Measurements from ENCODE around the gene CELF2. TPM values are rescaled to one million over a fixed set of nuclear protein-coding genes. Genes with fewer than 3 reads are reported as not detected.

Gene CELF2
- total and polyA plus RNA-seq, 9 of the 15 experiments (the other 6 are each of a cell fraction or from before 2014, with no cell fraction given) = 4.0 to 20.3 (median 11.1) TPM

DNA sequence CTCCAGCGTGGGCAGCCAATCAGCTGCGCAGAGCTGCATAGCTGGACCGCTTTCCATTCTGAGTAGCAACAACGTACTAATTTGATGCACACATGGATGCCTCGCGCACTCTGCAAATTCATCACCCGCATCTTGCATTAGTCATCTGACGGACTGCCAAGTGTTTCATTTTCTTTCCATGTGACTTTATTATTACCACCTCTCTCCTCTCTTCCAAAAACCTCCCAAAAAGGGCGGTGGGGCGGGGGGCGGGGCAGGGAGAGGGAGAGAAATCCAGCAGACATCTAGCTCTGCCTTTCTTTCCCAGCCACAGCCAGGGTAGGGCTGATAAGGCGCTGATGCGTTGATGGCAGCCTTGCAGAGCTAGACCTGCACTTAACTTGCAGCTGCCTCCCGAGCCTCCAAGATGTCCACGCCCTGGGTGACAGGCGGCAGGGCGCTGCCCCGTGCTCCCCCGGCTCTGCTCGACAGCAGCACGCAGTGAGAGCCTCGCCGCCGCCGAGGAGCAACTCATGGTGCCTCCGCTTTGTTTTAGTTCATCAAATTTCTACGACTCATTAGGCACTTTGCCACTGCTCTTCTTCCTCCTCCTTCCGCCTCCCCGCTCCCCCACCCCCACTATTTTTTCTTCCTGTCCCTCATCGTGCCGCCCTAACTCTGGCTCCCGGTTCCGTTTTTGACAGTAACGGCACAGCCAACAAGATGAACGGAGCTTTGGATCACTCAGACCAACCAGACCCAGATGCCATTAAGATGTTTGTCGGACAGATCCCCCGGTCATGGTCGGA, 147.3 kb downstream of the CELF2 start (continued):
- TF ChIP-seq, protein P1, sequence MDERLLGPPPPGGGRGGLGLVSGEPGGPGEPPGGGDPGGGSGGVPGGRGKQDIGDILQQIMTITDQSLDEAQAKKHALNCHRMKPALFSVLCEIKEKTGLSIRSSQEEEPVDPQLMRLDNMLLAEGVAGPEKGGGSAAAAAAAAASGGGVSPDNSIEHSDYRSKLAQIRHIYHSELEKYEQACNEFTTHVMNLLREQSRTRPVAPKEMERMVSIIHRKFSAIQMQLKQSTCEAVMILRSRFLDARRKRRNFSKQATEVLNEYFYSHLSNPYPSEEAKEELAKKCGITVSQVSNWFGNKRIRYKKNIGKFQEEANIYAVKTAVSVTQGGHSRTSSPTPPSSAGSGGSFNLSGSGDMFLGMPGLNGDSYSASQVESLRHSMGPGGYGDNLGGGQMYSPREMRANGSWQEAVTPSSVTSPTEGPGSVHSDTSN (CRISPR knock-in tag; IDR thresholded peaks at IDR 0.05; ENCODE audit: low read depth) = no peak
- TF ChIP-seq, protein P1 (tag; conservative IDR thresholded peaks at IDR 0.05; ENCODE audit: low read depth) = no peak
- TF ChIP-seq PURB (CRISPR knock-in tag; IDR thresholded peaks at IDR 0.05; ENCODE audit: low read depth) (no peak), ZSCAN29 (IDR thresholded peaks at IDR 0.05) (no peak), NFRKB (IDR thresholded peaks at IDR 0.05; ENCODE audit: low read depth) (peak; percentile 22; the same call in 1 of the 2 replicates), TCF7L2 (IDR thresholded peaks at IDR 0.05; ENCODE audit: low read depth, low read length) (no peak), PHB (CRISPR knock-in tag; IDR thresholded peaks at IDR 0.05) (no peak), POLR2G (IDR thresholded peaks at IDR 0.05; ENCODE audit: low read depth, low read length) (peak; percentile 72), U2AF2 (optimal IDR thresholded peaks at IDR 0.05; ENCODE audit: low read depth, low read length) (no peak), MAZ (CRISPR knock-in tag; conservative IDR thresholded peaks at IDR 0.05 in 1 of 2, IDR thresholded peaks at IDR 0.05 in 1 of 2) (0 out of 4 replicates have a peak, but pooled peaks of 1 of the 2 experiments have one; percentile 9), RBFOX2 (IDR thresholded peaks at IDR 0.05; ENCODE audit: low read depth, low read length) (peak; percentile 71), BHLHE40 (IDR thresholded peaks at IDR 0.05; ENCODE audit: low read length) (no peak), HDGF (IDR thresholded peaks at IDR 0.05) (no peak), EP400 (IDR thresholded peaks at IDR 0.05) (no peak; the same call in 1 of the 2 replicates), CXXC5 (CRISPR knock-in tag; IDR thresholded peaks at IDR 0.05) (peak; percentile 61), ZNF707 (CRISPR knock-in tag; conservative IDR thresholded peaks at IDR 0.05) (no peak), TBL1XR1 (IDR thresholded peaks at IDR 0.05; ENCODE audit: low read length in 2 of 2) (0 out of 4 replicates have a peak, but pooled peaks of 1 of the 2 experiments have one; percentile 33), RFX1 (IDR thresholded peaks at IDR 0.05) (no peak), ZNF766 (CRISPR knock-in tag; conservative IDR thresholded peaks at IDR 0.05) (peak; percentile 60; the same call in 1 of the 2 replicates), MEIS2 (IDR thresholded peaks at IDR 0.05; ENCODE audit: partially characterized antibody) (no peak), CBX5 (IDR thresholded peaks at IDR 0.05; ENCODE audit: borderline replicate concordance, low read depth) (no peak), NFE2 (IDR thresholded peaks at IDR 0.05; ENCODE audit: low read depth) (no peak), SETDB1 (IDR thresholded peaks at IDR 0.05; ENCODE audit: low read length) (no peak), GATAD2B (IDR thresholded peaks at IDR 0.05; ENCODE audit: borderline replicate concordance) (no peak), ZNF316 (IDR thresholded peaks at IDR 0.05) (no peak), PYGO2 (tag; IDR thresholded peaks at IDR 0.05) (no peak)
- TF ChIP-seq, protein P2, sequence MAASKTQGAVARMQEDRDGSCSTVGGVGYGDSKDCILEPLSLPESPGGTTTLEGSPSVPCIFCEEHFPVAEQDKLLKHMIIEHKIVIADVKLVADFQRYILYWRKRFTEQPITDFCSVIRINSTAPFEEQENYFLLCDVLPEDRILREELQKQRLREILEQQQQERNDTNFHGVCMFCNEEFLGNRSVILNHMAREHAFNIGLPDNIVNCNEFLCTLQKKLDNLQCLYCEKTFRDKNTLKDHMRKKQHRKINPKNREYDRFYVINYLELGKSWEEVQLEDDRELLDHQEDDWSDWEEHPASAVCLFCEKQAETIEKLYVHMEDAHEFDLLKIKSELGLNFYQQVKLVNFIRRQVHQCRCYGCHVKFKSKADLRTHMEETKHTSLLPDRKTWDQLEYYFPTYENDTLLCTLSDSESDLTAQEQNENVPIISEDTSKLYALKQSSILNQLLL (CRISPR knock-in tag; IDR thresholded peaks at IDR 0.05; ENCODE audit: borderline replicate concordance) = no peak
- TF ChIP-seq, protein P3, sequence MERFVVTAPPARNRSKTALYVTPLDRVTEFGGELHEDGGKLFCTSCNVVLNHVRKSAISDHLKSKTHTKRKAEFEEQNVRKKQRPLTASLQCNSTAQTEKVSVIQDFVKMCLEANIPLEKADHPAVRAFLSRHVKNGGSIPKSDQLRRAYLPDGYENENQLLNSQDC (CRISPR knock-in tag; IDR thresholded peaks at IDR 0.05) = no peak

All from K562 (cell line).